ENCODE measurements around the gene RAB3B.

RAB3B gene

DNA sequence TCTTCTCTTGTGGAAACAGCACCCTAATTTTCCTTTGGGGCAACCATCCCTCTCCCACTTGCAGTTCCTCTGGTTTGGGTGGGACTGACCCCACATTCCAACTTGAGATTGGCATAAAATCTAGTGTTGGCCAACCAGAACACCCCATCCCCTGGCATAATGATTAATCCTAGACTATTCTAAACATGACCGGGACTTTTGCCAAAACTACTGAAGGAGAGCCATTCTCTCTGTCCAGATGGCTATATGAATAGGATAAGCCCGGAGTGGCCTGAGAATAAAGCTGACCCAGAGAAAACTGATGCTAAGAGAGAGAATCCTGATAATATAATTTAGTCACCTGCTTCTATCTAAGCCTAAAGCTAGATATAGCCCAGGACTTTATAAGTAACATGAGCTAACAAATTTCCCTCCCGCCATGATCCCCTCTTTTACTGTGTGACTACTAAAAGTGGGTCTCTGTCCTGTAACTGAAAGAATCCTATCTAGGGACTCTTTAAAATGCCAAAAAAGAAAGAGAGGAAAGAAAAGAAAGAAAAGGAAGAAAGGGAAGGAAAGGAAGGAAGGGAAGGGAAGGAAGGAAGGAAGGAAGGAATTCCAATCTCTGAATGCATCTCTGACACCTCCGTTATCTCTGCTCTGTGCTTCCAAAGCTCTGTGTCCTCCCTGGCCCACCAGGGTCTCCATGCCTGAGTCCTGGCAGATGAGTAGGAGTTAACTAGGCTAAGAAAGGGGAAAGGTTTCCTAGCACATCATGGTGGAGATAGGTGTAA, 84.0 kb downstream of the RAB3B start:
- TF ChIP-seq CREB1 (IDR thresholded peaks at IDR 0.05; ENCODE audit: low read depth) (no peak), CEBPB (IDR thresholded peaks at IDR 0.05) (no peak), EGR1 (IDR thresholded peaks at IDR 0.05) (no peak)

DNA sequence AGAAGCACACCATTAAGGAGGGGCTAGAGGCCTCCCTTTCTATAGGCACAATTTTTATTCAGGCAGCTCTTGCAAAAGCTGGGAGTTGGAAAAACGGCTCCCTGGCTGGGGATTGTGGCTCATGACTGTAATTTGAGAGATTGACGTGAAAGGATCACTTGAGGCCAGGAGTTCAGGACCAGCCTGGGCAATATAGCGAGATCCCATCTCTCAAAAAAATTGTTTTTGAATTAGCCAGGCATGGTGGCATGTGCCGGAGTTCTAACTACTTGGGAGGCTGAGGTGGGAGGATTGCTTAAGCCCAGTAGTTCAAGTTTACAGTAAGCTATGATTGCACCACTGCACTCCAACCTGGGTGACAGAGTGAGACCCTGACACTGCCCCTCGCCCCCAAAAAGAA, 88.0 kb downstream of the RAB3B start:
- TF ChIP-seq, protein P1, sequence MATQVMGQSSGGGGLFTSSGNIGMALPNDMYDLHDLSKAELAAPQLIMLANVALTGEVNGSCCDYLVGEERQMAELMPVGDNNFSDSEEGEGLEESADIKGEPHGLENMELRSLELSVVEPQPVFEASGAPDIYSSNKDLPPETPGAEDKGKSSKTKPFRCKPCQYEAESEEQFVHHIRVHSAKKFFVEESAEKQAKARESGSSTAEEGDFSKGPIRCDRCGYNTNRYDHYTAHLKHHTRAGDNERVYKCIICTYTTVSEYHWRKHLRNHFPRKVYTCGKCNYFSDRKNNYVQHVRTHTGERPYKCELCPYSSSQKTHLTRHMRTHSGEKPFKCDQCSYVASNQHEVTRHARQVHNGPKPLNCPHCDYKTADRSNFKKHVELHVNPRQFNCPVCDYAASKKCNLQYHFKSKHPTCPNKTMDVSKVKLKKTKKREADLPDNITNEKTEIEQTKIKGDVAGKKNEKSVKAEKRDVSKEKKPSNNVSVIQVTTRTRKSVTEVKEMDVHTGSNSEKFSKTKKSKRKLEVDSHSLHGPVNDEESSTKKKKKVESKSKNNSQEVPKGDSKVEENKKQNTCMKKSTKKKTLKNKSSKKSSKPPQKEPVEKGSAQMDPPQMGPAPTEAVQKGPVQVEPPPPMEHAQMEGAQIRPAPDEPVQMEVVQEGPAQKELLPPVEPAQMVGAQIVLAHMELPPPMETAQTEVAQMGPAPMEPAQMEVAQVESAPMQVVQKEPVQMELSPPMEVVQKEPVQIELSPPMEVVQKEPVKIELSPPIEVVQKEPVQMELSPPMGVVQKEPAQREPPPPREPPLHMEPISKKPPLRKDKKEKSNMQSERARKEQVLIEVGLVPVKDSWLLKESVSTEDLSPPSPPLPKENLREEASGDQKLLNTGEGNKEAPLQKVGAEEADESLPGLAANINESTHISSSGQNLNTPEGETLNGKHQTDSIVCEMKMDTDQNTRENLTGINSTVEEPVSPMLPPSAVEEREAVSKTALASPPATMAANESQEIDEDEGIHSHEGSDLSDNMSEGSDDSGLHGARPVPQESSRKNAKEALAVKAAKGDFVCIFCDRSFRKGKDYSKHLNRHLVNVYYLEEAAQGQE (IDR thresholded peaks at IDR 0.05; ENCODE audit: low read depth), result no peak

DNA sequence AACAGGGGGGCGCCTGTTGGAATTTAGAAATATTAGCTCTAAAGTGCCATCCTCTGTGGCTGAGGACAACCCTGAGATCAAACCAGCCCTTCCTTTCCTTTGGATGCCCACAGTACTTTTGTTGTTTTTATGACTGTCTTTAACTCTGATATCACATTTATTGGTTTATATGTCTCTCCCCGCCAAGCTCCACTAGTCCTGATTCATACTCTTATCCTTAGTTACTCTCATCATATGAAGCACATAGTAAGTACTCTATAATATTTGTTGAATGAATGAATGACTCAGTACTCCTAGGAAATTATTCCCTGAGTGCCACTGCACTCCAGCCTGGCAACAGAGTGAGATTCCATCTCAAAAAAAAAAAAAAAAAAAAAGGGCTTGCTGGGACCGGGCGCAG, 89.3 kb downstream of the RAB3B start:
- TF ChIP-seq EP300 (IDR thresholded peaks at IDR 0.05; ENCODE audit: borderline replicate concordance) (no peak), TAF1 (IDR thresholded peaks at IDR 0.05; ENCODE audit: low read depth) (no peak), NFIC (IDR thresholded peaks at IDR 0.05) (no peak), FOXM1 (IDR thresholded peaks at IDR 0.05; ENCODE audit: borderline replicate concordance, low read depth) (no peak), ZBTB7A (IDR thresholded peaks at IDR 0.05; ENCODE audit: low read depth) (no peak), RAD21 (IDR thresholded peaks at IDR 0.05; ENCODE audit: low read depth) (no peak), CEBPB (IDR thresholded peaks at IDR 0.05) (no peak), TCF12 (IDR thresholded peaks at IDR 0.05; ENCODE audit: low read depth) (no peak), EGR1 (IDR thresholded peaks at IDR 0.05) (no peak), YY1 (IDR thresholded peaks at IDR 0.05; ENCODE audit: low read depth) (no peak), TEAD4 (IDR thresholded peaks at IDR 0.05) (no peak), CREB1 (IDR thresholded peaks at IDR 0.05; ENCODE audit: low read depth) (no peak)
- TF ChIP-seq, protein P1 (IDR thresholded peaks at IDR 0.05; ENCODE audit: low read depth), result no peak
- TF ChIP-seq, protein P2, sequence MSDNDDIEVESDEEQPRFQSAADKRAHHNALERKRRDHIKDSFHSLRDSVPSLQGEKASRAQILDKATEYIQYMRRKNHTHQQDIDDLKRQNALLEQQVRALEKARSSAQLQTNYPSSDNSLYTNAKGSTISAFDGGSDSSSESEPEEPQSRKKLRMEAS (IDR thresholded peaks at IDR 0.05), result no peak
- TF ChIP-seq, protein P3, sequence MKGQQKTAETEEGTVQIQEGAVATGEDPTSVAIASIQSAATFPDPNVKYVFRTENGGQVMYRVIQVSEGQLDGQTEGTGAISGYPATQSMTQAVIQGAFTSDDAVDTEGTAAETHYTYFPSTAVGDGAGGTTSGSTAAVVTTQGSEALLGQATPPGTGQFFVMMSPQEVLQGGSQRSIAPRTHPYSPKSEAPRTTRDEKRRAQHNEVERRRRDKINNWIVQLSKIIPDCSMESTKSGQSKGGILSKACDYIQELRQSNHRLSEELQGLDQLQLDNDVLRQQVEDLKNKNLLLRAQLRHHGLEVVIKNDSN (IDR thresholded peaks at IDR 0.05), result no peak

DNA sequence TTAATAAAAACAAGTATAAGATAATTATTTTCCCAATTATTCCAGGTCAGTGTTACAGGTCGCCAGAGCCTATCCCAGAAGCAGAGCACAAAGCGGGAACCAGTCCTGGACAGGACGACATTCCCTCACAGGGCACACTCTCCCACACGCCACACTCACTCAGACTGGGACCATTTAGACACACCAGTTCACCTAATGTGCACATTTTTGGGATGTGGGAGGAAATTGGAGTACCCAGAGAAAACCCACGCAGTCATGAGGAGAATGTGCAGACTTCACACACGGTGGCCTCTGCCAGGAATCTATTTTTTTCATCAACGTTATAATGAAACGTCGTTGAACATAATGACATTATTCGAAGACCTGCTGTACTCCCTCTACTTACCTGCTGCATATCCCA, 91.5 kb downstream of the RAB3B start:
- no peak for TF ChIP-seq ZBTB7A (IDR thresholded peaks at IDR 0.05; ENCODE audit: low read depth)
- no peak for TF ChIP-seq FOXM1 (IDR thresholded peaks at IDR 0.05; ENCODE audit: borderline replicate concordance, low read depth)
- no peak for TF ChIP-seq RAD21 (IDR thresholded peaks at IDR 0.05; ENCODE audit: low read depth)
- no peak for TF ChIP-seq TAF1 (IDR thresholded peaks at IDR 0.05; ENCODE audit: low read depth)

DNA sequence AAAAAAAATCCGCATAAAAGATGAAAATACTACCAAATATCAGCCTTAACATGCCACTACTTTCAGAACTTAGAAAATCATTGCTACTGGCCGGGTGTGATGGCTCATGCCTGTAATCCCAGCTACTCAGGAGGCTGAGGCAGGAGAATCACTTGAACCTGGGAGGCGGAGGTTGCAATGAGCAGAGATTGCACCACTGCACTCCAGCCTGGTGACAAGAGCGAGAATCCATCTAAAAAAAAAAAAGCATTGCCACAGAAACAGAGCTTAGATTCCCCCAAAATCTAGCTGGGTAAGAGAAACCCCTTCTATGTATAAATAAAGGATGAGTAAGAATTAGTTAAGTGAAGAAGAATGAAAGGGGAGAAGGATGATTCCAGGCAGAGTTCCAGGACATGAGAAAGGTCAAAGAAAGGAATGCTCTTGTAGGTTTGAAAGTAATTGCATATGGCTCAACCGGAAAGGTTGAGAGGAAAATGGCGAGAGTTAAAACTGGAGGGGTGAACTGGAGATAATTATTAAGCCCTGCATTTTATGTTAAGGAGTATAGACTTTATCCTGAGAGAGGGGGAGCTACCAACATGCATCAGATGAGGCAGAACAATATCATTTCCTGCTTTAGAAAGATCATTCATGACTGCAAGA, 92.3 kb downstream of the RAB3B start:
- TF ChIP-seq YY1 (IDR thresholded peaks at IDR 0.05; ENCODE audit: low read depth) (no peak), NFIC (IDR thresholded peaks at IDR 0.05) (no peak), TEAD4 (IDR thresholded peaks at IDR 0.05) (no peak), FOXM1 (IDR thresholded peaks at IDR 0.05; ENCODE audit: borderline replicate concordance, low read depth) (no peak), TCF12 (IDR thresholded peaks at IDR 0.05; ENCODE audit: low read depth) (no peak), ZBTB7A (IDR thresholded peaks at IDR 0.05; ENCODE audit: low read depth) (no peak), TAF1 (IDR thresholded peaks at IDR 0.05; ENCODE audit: low read depth) (no peak), CEBPB (IDR thresholded peaks at IDR 0.05) (no peak), CREB1 (IDR thresholded peaks at IDR 0.05; ENCODE audit: low read depth) (no peak), RAD21 (IDR thresholded peaks at IDR 0.05; ENCODE audit: low read depth) (no peak), EGR1 (IDR thresholded peaks at IDR 0.05) (no peak), EP300 (IDR thresholded peaks at IDR 0.05; ENCODE audit: borderline replicate concordance) (no peak)
- TF ChIP-seq, protein P2 (IDR thresholded peaks at IDR 0.05), result no peak
- TF ChIP-seq, protein P3 (IDR thresholded peaks at IDR 0.05), result no peak
- TF ChIP-seq, protein P1 (IDR thresholded peaks at IDR 0.05; ENCODE audit: low read depth), result no peak

Measured in Ishikawa (cell line).